Gastroesophageal sphincter (tissue), 4 donors: ENCODE results near the gene SOX8. TPM values are rescaled to one million over a fixed set of nuclear protein-coding genes. Genes with fewer than 3 reads are reported as not detected.

Experiments
- ATAC-seq: fragments of 150-250 bp; one replicate; pipeline ENCODE4 v1.9.1; 2016; ENCODE audit warnings: mild to moderate bottlenecking, moderate library complexity
- H3K27ac ChIP-seq, 4 donors: fragments of 200-600 bp; sonication (generic) in 3 of 4; 1 replicate in 3 of 4; 2 replicates in 1 of 4; pipeline ENCODE4 v1.5.1; 2016 to 2019
- H3K27me3 ChIP-seq: fragments of 200-600 bp; sonication (generic); one replicate; pipeline ENCODE4 v1.5.1; 2019
- H3K36me3 ChIP-seq, 2 donors: fragments of 200-600 bp; sonication (generic); one replicate each; pipeline ENCODE4 v1.5.1; 2019; ENCODE audit warnings: control low read depth in 1 of 2
- H3K4me1 ChIP-seq, 3 donors: fragments of 200-600 bp; sonication (generic); 1 replicate in 2 of 3; 2 replicates in 1 of 3; pipeline ENCODE4 v1.5.1; 2016 to 2019; ENCODE audit warnings: control low read depth in 2 of 3
- H3K4me3 ChIP-seq, 2 donors: fragments of 200-600 bp; sonication (generic); one replicate each; pipeline ENCODE4 v1.5.1; 2019; ENCODE audit warnings: mild to moderate bottlenecking in 1 of 2, moderate library complexity in 1 of 2
- H3K9me3 ChIP-seq, 3 donors: fragments of 200-600 bp; sonication (generic); one replicate each; pipeline ENCODE4 v1.5.1; 2017 to 2019; ENCODE audit warnings: control low read depth in 2 of 3
- EP300 ChIP-seq: sonication (generic); formaldehyde crosslinking; IDR thresholded peaks from one replicate; pipeline ENCODE4 v1.6.1; 2017; ENCODE audit warnings: antibody characterized with exemption, mild to moderate bottlenecking
- POLR2A ChIP-seq, 2 donors: fragments of 450-650 bp; IDR thresholded peaks; one replicate each; pipeline ENCODE4 v1.6.1; 2017; ENCODE audit warnings: antibody characterized with exemption in 2 of 2, mild to moderate bottlenecking in 2 of 2, moderate library complexity in 1 of 2
- POLR2AphosphoS5 ChIP-seq: sonication (generic); formaldehyde crosslinking; IDR thresholded peaks from one replicate; pipeline ENCODE4 v1.6.1; 2017; ENCODE audit warnings: antibody characterized with exemption
- WGBS, 2 donors: methylation state at CpG; one replicate each; pipeline ENCODE4 v1.1.5; 2018; ENCODE audit warnings: low coverage in 1 of 2; 5-methylcytosine and 5-hydroxymethylcytosine counted together
- total RNA-seq, 4 donors: library from RNA; depleted of rRNA; stranded (reverse); fragments of >200 nt; gene quantifications; one replicate each; pipeline ENCODE4 v1.1.0, GENCODE V29; 2016
- TF ChIP-seq, protein P1 (sequence below), 4 experiments: fragments of 200-600 bp in 2 of 4; fragments of 450-650 bp in 2 of 4; sonication (generic) in 1 of 4; IDR thresholded peaks; one replicate each; pipeline ENCODE4 v1.5.1; 2017 to 2019; ENCODE audit warnings: antibody characterized with exemption in 4 of 4, mild to moderate bottlenecking in 2 of 4, moderate library complexity in 2 of 4

SOX8 gene
- total RNA-seq, 4 donors from 2014 or later: 2.0 to 4.5 (median 3.6) TPM

DNA sequence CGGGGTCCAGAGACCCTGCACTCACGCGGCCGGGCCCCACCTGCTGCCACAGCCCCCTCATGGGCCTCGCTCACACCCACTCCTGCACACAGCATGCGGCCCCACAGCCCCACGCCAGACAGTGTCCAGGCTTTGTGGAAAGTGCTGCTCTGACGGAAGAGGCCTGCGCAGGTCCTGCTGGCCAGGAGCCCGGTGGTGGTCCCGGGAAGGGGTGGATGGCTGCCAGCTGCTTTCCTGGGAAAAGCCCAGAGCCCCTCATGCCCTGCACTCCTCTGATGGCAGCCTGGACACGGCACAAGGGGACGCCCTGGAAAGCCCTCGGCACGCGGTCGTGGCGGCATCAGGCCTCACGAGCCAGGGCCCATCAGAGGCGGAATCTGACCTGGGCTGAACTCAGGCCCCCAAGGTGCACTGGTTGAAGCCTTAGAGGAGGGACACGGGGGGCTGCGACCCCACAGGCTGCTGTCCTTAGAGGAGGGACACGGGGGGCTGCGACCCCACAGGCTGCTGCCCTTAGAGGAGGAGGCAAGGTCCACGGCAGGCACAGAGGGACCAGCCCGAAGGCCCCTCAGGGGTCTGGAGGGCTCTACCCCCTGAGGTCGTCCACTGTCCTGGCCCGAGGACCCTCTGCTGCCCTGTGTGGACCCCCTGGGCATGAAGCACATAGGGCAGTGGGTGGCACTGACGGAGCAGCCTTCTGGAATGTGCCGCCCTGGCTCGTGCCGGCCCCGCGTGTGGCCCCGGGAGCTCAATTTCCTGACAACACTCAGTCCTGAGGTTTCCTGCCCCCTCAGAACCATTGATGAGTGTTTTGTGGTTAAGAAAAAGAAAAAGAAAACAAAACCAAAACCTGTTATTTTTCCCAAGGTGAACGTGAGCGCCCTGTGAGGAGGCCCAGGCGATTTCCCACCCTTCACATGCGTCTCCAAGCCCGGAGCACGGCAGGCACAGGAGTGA, 22.1 kb downstream of the SOX8 start:
- Histone ChIP-seq H3K4me3 (no peak overlapping the region), H3K4me1 (peaks cover 0 to 9% (median 3%) of the 10 kb centered on the region in 3 donors), H3K9me3 (no peaks in the 10 kb centered on the region), H3K36me3 (no peaks in the 10 kb centered on the region), H3K27me3 (peaks cover 62% of the 10 kb centered on the region), H3K27ac (no peak overlapping the region)
- no peak for ATAC-seq
- TF ChIP-seq, protein P1, sequence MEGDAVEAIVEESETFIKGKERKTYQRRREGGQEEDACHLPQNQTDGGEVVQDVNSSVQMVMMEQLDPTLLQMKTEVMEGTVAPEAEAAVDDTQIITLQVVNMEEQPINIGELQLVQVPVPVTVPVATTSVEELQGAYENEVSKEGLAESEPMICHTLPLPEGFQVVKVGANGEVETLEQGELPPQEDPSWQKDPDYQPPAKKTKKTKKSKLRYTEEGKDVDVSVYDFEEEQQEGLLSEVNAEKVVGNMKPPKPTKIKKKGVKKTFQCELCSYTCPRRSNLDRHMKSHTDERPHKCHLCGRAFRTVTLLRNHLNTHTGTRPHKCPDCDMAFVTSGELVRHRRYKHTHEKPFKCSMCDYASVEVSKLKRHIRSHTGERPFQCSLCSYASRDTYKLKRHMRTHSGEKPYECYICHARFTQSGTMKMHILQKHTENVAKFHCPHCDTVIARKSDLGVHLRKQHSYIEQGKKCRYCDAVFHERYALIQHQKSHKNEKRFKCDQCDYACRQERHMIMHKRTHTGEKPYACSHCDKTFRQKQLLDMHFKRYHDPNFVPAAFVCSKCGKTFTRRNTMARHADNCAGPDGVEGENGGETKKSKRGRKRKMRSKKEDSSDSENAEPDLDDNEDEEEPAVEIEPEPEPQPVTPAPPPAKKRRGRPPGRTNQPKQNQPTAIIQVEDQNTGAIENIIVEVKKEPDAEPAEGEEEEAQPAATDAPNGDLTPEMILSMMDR (IDR thresholded peaks at IDR 0.05): no peak
- TF ChIP-seq POLR2A (IDR thresholded peaks at IDR 0.05): no peak
- TF ChIP-seq EP300: no peak
- no peak for TF ChIP-seq POLR2AphosphoS5
- WGBS, 2 donors: no CpG with 5 or more reads among the region's 41 CpGs

GRCh38 chr16:1005286-1005685, 23.7 kb downstream of the SOX8 start:
- ATAC-seq: no peak
- no peak for TF ChIP-seq POLR2AphosphoS5
- no peak for TF ChIP-seq POLR2A (IDR thresholded peaks at IDR 0.05)
- TF ChIP-seq, protein P1 (IDR thresholded peaks at IDR 0.05): no peak
- no peak for TF ChIP-seq EP300
- peaks cover 63% of the 10 kb centered on the region for H3K27me3 ChIP-seq
- H3K4me1 ChIP-seq: peaks cover 0 to 9% (median 3%) of the 10 kb centered on the region in 3 donors
- H3K9me3 ChIP-seq: no peaks in the 10 kb centered on the region
- no peaks in the 10 kb centered on the region for H3K36me3 ChIP-seq
- H3K27ac ChIP-seq: no peak overlapping the region
- no peak overlapping the region for H3K4me3 ChIP-seq
- WGBS, 2 donors: 82% methylated on average over 4 of the region's 11 CpGs; no CpG with 5 or more reads in 1 of the 2 donors

GRCh38 chr16:1006781-1007180, 25.2 kb downstream of the SOX8 start:
- TF ChIP-seq POLR2AphosphoS5 (no peak), EP300 (no peak), POLR2A (IDR thresholded peaks at IDR 0.05) (no peak)
- TF ChIP-seq, protein P1 (IDR thresholded peaks at IDR 0.05): no peak

DNA sequence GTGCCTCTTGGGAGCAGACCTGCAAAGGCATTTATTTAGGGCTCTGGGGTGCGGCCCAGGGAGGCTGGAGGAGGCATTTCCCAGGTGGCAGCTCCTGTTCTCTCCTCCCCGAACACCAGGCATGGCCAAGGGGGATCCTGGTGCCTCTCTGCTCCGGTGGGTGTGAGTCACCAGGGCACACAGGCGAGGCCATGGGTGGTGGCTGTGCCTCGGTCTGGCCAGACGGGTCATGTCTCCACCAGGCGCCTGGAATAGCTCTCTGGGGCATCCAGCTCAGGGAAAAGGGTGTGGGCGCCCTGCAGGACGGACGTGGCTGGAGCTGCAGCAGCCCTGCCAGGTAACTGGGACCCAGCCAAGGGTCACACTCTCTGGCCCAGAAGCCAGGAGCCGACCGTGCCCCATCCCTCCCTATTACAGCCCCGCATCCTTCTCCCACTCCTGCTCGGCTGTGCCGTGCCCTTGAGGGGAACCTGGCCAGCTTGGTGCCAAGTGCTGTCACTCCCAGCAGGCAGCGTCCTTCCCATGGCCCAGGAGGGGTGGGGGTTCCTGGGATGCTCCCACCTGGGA, 25.8 kb downstream of the SOX8 start:
- H3K27ac ChIP-seq: no peak overlapping the region
- H3K36me3 ChIP-seq: no peaks in the 10 kb centered on the region
- H3K4me1 ChIP-seq: peaks cover 0 to 9% (median 3%) of the 10 kb centered on the region in 3 donors
- 82% methylated on average over 7 of the region's 16 CpGs; no CpG with 5 or more reads in 1 of the 2 donors for WGBS, 2 donors
- peaks cover 60% of the 10 kb centered on the region for H3K27me3 ChIP-seq
- TF ChIP-seq EP300: no peak
- TF ChIP-seq, protein P1 (IDR thresholded peaks at IDR 0.05): no peak
- TF ChIP-seq POLR2AphosphoS5: no peak
- no peak for TF ChIP-seq POLR2A (IDR thresholded peaks at IDR 0.05)
- H3K4me3 ChIP-seq: no peak overlapping the region
- H3K9me3 ChIP-seq: no peaks in the 10 kb centered on the region
- no peak for ATAC-seq

More at GRCh38 chr16:1006781-1007180, 25.2 kb downstream of the SOX8 start:
- Histone ChIP-seq H3K27ac (no peak overlapping the region), H3K4me3 (no peak overlapping the region), H3K9me3 (no peaks in the 10 kb centered on the region), H3K36me3 (no peaks in the 10 kb centered on the region), H3K4me1 (peaks cover 0 to 9% (median 3%) of the 10 kb centered on the region in 3 donors), H3K27me3 (peaks cover 63% of the 10 kb centered on the region)
- WGBS, 2 donors: 65 to 90% methylated on average over 2 to 12 of the region's 25 CpGs
- no peak for ATAC-seq
